Measurements from ENCODE around the gene ASIC4.

ASIC4 gene

DNA sequence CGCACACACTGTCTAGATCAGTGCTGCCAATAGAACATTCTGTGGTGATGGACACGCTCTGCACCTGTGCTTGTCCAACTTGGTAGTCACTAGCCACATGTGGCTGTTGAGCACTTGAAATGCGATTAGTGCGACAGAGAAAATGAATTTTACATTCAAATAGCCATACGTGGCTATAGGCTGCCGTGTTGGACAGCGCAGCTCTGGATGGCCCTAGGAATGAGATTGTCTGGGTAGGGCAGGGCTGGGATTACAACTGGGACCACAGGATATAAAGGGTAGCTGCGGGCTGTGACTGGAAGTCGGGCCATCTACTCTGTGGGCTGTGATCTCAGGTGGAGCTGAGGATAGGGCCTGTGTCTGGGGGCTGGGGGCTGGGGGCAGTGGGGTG, 5.2 kb downstream of the ASIC4 start:
- TF ChIP-seq EGR1 (IDR thresholded peaks at IDR 0.05) (no peak), REST (IDR thresholded peaks at IDR 0.05; ENCODE audit: low read depth) (peak; percentile 35; the same call in 1 of the 2 replicates)
- TF ChIP-seq, protein P1, sequence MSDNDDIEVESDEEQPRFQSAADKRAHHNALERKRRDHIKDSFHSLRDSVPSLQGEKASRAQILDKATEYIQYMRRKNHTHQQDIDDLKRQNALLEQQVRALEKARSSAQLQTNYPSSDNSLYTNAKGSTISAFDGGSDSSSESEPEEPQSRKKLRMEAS (IDR thresholded peaks at IDR 0.05) = no peak

DNA sequence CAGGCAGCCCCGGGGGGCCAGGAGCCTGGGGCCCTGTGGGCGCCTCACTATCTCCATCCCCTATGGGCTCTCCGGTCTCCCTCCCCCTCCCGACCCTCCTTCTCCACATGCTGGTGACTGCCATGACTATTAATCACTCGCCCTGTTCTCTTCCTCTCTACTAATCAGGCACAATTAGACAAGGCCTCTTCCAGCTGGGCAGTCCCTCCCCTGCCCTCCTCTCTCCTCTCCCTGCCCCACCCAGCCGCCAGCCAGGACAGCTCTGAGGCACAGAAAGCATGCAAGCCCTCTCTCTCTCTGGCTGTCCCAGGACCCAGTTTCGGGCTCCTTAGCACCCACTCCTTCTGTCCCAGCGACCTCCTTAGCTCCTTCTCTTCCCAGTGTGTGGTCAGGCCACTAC, 5.8 kb downstream of the ASIC4 start:
- TF ChIP-seq FOXM1 (IDR thresholded peaks at IDR 0.05; ENCODE audit: borderline replicate concordance, low read depth) (no peak), CEBPB (IDR thresholded peaks at IDR 0.05) (no peak), EGR1 (IDR thresholded peaks at IDR 0.05) (no peak), ZBTB7A (IDR thresholded peaks at IDR 0.05; ENCODE audit: low read depth) (no peak)

DNA sequence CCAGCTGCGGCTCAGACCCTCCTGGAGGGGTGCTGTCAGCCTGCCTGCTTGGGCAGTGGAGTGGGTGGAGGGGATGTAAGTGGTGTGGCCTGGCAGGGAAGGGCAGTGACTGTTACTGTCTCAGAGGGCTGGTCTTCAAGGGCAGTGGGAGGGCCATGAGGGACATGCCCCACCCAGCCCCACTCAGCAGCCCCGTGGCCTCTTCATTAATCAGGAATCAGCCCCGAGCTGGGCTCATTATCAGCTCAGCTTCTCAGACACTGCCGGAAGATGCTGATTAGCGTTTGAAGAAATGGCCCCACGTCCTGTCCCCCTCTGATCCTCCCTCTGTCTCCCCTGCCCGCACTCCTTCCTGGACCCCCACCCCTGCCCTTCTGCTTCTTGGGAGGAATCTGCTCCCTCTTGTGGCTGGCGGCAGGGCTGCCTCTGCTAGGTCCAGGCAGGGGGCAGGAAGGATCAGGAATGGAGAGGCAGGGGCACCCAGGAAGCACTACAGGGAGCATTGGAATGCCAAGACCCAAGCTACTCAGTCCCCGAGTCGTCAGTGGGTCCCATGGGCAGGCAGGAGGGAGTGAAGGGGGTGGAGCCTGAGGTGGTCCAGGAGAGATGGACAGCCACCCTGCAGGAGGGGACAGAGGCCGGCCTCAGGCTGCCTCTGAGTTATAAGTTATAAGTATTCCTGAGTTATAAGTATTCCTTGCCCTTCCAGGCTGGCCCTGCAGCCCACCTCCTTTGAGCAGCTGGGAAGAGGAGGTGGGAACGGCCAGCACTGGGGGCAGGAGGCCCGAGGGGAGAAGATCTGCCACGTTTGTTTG, 7.0 kb downstream of the ASIC4 start:
- 0 out of 2 replicates have a peak, but pooled peaks have one; percentile 16 for TF ChIP-seq TEAD4 (IDR thresholded peaks at IDR 0.05)
- TF ChIP-seq RAD21 (IDR thresholded peaks at IDR 0.05; ENCODE audit: low read depth) = peak; percentile 59
- TF ChIP-seq CEBPB (IDR thresholded peaks at IDR 0.05) = no peak
- TF ChIP-seq, protein P1 (IDR thresholded peaks at IDR 0.05) = 0 out of 2 replicates have a peak, but pooled peaks have one; percentile 25
- TF ChIP-seq ZBTB7A (IDR thresholded peaks at IDR 0.05; ENCODE audit: low read depth) = peak; percentile 82
- no peak for TF ChIP-seq NFIC (IDR thresholded peaks at IDR 0.05)

DNA sequence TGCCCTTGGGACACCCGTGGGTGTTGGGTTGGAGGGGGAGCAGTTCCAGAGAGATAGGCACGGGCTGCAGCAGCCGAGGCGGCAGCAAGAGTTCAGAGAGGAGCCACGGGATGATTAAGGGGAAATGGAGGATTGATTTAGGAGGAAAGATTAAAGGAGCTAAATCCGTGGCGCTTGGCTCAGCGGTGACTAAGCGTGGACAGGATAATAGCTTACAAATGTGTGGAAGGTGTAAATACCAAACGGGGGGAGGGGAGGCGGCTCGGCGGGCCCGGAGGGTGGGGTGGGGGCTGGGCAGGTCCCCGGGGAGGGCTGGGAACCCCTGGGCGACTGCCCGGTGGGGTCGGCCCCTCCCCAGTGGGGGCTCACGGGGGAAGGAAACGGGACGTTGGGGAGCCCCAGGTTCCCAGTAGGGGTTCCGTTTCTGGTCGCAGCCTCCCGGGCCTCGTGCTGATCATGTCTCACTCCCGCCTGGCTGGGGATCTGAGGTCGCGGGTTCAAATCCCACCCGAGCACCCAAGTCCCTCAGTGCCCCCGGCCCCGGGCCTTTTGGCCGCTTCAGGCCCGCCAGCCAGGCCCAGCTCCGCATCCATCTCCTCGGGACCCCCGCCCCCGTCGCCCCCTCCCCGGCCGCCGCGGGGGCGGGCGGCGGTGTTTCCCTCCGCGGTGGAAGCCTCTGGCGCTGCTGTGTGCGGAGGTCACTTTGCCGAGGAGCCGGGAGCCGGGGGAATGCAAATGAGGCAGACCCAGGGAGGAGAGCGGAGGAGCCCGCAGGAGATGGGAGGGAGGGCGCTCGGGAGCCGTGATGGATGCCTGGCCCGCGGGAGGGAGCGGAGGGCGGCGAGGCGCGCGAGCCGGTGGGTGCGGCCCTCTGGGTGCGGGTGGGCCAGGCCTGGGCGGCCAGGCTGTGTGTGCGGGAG, 8.1 kb downstream of the ASIC4 start:
- TF ChIP-seq REST (IDR thresholded peaks at IDR 0.05; ENCODE audit: low read depth) (no peak), EGR1 (IDR thresholded peaks at IDR 0.05) (no peak), ZBTB7A (IDR thresholded peaks at IDR 0.05; ENCODE audit: low read depth) (no peak), TEAD4 (IDR thresholded peaks at IDR 0.05) (no peak), NFIC (IDR thresholded peaks at IDR 0.05) (no peak), EP300 (IDR thresholded peaks at IDR 0.05; ENCODE audit: borderline replicate concordance) (no peak), YY1 (IDR thresholded peaks at IDR 0.05; ENCODE audit: low read depth) (no peak), TCF12 (IDR thresholded peaks at IDR 0.05; ENCODE audit: low read depth) (no peak), RAD21 (IDR thresholded peaks at IDR 0.05; ENCODE audit: low read depth) (no peak), CREB1 (IDR thresholded peaks at IDR 0.05; ENCODE audit: low read depth) (no peak), TAF1 (IDR thresholded peaks at IDR 0.05; ENCODE audit: low read depth) (no peak), FOXM1 (IDR thresholded peaks at IDR 0.05; ENCODE audit: borderline replicate concordance, low read depth) (no peak)
- TF ChIP-seq, protein P2, sequence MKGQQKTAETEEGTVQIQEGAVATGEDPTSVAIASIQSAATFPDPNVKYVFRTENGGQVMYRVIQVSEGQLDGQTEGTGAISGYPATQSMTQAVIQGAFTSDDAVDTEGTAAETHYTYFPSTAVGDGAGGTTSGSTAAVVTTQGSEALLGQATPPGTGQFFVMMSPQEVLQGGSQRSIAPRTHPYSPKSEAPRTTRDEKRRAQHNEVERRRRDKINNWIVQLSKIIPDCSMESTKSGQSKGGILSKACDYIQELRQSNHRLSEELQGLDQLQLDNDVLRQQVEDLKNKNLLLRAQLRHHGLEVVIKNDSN (IDR thresholded peaks at IDR 0.05) = no peak

DNA sequence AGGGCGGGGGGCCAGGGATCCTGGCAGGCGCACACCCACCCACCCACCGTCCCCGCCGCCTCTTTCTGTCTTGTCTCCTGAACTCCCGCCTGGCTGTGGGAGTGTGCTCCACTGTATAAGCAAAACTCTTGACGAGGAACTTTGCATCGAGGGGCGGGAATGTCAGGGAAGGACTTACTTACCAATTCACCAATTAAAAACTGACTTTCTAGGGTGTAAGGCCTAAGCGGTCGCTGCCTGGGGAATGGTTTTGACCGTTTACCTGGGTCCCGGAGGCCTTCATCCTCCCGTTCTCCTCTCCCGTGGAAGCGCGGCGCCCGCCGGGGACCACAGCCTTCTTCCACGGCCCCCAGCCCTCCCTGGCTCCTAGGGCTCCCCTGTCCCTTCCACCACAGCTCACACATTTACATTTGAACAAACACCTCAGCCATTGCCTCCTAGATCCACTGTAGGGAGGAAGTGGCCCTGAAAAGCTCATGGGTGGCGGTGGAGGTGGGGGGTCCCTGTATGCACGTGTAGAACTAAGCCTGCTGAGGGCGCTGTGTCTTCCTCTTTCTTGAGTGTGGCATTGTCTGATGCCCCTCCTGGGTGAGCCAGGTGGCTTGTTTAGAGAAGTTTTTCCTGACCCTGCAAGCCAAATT, 8.9 kb downstream of the ASIC4 start:
- TF ChIP-seq YY1 (IDR thresholded peaks at IDR 0.05; ENCODE audit: low read depth) (no peak), EGR1 (IDR thresholded peaks at IDR 0.05) (no peak), EP300 (IDR thresholded peaks at IDR 0.05; ENCODE audit: borderline replicate concordance) (no peak), TEAD4 (IDR thresholded peaks at IDR 0.05) (no peak), TAF1 (IDR thresholded peaks at IDR 0.05; ENCODE audit: low read depth) (no peak), FOXM1 (IDR thresholded peaks at IDR 0.05; ENCODE audit: borderline replicate concordance, low read depth) (no peak), CEBPB (IDR thresholded peaks at IDR 0.05) (no peak), TCF12 (IDR thresholded peaks at IDR 0.05; ENCODE audit: low read depth) (no peak), ZBTB7A (IDR thresholded peaks at IDR 0.05; ENCODE audit: low read depth) (no peak), NFIC (IDR thresholded peaks at IDR 0.05) (no peak), RAD21 (IDR thresholded peaks at IDR 0.05; ENCODE audit: low read depth) (no peak), REST (IDR thresholded peaks at IDR 0.05; ENCODE audit: low read depth) (no peak), CREB1 (IDR thresholded peaks at IDR 0.05; ENCODE audit: low read depth) (no peak)
- TF ChIP-seq, protein P1 (IDR thresholded peaks at IDR 0.05) = no peak
- TF ChIP-seq, protein P2 (IDR thresholded peaks at IDR 0.05) = no peak
